Retinal pigment epithelial cell (primary cell): Measurements from ENCODE around the gene AGR2.

ENCODE experiments used
- DNase-seq: peaks from one replicate; pipeline ENCODE4 v3.0.0-alpha.2; 2010; ENCODE audit warnings: low read depth
- H3K4me3 ChIP-seq: 2 replicates; pipeline ENCODE4 v1.5.1; 2011; ENCODE audit warnings: mild to moderate bottlenecking, low read length, control low read depth, moderate library complexity
- TF ChIP-seq, protein P1 (sequence below): conservative IDR thresholded peaks from 2 replicates; pipeline ENCODE4 v1.5.1; 2011; ENCODE audit warnings: low read depth, low read length, control low read depth, inconsistent platforms

Gene AGR2

DNA sequence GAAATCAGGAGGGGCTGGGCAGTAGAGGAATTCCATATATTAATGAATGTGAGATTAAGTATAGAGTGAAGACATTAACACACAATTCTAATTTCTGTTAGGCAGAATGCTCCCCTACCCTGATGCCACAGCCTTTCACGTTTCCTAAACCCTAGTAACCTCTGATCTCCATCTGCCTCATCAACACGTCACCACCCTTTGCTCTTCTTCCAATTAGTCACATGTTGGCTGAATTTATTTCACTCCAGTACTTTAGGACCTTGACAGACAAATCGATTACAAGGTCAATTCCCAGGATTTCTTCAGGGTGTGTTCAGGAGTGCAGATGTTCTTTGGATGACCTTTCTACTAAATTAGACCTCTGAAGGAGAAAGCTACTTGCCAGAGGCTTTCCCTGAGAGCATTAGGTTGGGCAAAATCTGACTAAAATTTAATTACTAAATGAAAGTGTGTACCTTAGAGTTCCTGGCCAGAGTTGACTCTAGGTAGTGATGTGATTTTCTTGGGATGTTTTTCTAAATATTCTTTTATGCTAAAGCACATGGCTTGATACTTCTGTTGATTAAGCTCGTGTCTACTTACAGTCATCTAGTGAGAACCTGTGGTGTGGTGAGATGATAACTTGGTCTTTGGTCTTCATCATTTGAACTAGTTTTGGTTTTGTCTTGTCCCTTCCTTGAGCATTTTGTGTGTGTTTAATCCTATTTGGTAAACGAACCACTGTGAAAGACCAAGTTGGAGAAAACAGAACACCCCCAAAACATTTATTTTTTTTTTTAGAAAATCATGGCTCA lies 12.7 kb downstream of the AGR2 start:
- H3K4me3 ChIP-seq: no peak overlapping the region
- TF ChIP-seq, protein P1, sequence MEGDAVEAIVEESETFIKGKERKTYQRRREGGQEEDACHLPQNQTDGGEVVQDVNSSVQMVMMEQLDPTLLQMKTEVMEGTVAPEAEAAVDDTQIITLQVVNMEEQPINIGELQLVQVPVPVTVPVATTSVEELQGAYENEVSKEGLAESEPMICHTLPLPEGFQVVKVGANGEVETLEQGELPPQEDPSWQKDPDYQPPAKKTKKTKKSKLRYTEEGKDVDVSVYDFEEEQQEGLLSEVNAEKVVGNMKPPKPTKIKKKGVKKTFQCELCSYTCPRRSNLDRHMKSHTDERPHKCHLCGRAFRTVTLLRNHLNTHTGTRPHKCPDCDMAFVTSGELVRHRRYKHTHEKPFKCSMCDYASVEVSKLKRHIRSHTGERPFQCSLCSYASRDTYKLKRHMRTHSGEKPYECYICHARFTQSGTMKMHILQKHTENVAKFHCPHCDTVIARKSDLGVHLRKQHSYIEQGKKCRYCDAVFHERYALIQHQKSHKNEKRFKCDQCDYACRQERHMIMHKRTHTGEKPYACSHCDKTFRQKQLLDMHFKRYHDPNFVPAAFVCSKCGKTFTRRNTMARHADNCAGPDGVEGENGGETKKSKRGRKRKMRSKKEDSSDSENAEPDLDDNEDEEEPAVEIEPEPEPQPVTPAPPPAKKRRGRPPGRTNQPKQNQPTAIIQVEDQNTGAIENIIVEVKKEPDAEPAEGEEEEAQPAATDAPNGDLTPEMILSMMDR: no peak
- DNase-seq: no peak

DNA sequence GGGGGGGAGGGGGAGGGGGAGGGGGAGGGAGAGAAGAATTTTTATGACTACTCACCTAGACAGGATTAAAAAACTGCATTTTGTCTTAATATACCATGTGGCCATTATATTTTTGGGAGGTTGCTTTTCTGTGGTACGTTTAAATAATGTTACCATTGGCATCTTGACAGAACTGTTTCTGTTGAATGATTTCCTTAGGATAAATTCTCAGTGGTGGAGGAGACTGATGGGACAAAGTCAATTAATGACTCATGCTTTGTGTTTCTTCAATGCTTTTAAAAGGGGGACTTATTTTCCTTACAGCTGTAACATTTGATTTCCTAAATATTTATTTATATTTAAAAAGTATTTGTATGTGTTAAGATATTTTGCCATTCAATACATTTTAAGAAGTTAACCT lies 13.7 kb downstream of the AGR2 start:
- no peak for DNase-seq
- H3K4me3 ChIP-seq: no peak overlapping the region
- TF ChIP-seq, protein P1: no peak

DNA sequence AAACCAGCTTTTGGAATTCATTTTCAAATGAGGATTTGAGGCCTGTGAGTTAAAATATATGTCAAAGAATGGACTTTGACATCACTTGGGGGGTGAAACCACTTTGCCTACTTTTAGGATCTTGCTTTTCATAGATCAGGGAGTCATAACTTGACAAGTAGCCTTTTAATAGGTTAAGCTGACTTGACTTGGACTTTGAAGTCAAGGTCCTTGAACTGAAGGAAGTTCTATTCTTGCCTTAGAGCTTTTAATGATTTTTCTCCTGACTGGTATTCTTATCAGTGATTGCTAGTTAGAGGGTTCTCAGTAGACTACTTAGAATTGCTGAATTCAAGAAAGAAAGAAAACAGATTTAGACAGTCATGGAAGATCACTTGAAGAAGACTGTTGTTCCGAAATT lies 17.7 kb downstream of the AGR2 start:
- TF ChIP-seq, protein P1: no peak
- no peak overlapping the region for H3K4me3 ChIP-seq
- no peak for DNase-seq

DNA sequence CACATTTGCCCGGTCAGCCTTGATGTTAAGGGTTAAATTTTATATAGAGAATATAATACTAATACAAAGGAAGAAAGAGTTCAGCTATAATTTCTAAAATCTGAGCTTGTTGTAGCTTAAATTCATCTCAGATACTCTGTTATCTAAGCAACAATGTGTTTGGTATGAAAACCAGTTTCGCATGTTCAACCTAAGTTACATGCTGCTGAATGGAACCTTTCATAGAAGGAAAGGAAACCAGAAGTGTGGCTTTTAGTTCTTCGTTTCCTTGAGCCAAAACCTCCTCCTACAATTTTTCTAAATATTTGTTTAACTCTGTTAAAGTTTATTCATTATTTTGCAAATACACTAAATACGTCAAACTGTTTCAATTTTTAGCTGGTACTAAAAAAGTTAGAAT lies 18.5 kb downstream of the AGR2 start:
- DNase-seq: no peak
- no peak overlapping the region for H3K4me3 ChIP-seq
- TF ChIP-seq, protein P1: no peak

DNA sequence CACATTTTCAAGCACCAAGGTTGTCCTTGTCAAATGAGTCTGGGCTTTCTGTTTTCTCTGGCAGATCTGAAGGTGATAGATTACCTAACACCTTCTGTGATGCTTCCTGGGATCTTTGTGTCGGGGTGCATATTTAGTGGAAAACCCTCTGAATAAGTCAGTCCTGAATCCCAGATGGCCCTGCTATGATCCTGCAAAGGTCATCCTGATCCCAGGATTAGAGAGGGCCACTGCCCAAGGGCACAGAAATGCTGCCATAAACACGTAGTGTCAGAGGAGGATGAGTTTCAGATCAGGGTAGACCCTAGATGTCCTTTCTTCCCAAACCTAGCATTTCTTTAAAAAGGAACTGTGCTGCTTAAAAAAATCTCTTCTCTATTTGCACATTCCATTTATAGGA lies 19.0 kb downstream of the AGR2 start:
- TF ChIP-seq, protein P1: no peak
- DNase-seq: no peak
- no peak overlapping the region for H3K4me3 ChIP-seq

DNA sequence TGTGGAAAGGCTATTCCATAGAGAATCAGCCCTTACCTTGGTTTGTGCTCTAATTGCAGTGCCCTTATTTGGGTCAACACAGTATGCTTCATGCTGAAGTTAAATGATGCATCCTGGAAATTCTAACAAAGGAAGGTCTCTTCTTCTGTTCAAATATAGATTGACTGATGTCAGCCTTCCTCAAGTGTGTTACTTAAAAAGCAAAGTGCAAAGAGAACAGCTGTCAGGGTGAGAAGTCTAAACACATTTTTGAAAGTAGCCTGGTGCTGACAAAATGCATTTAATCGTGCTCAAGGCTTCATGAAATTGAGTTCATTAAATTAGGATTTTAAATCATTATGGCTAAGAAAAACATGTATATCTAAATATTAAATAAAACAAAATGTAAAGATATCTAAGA lies 19.5 kb downstream of the AGR2 start:
- H3K4me3 ChIP-seq: no peak overlapping the region
- TF ChIP-seq, protein P1: no peak
- no peak for DNase-seq

DNA sequence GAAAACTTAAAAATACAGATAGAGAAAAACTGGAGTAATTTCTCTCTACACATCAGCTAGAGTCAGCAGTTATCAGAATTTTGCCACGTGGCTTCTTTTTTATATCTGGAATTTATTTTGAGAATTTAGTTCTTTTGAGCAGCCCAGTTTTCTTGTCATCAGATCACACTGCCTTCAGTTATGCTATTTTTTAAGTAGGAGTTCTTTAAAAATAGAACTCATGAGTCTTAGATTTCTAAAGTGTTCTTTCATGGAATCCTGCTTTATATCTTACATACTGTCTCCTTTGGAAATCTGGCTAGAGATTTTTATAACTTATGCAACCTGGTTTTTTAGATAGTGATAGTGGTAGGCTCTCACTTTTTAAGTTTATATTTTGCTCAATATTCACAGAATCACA lies 24.2 kb downstream of the AGR2 start:
- no peak overlapping the region for H3K4me3 ChIP-seq
- TF ChIP-seq, protein P1: no peak
- no peak for DNase-seq
